Activated naive CD8-positive, alpha-beta T cell treated with anti-CD3 and anti-CD28 coated beads, Interleukin-2, amount 50 U/mL, for 24 hours (primary cell): ENCODE measurements around the gene GAP43.

Source experiments
- ATAC-seq: fragments of 150-1000 bp; cut with Tn5 transposase; one replicate; pipeline ENCODE4 v1.10.0; 2021
- DNase-seq: peaks from one replicate; pipeline ENCODE4 v3.0.0; 2021
- H3K27ac Mint-ChIP-seq: one replicate; pipeline ENCODE4 v1.8.0; 2021; ENCODE audit warnings: mild to moderate bottlenecking, mixed read lengths
- H3K27me3 Mint-ChIP-seq: one replicate; pipeline ENCODE4 v1.8.0; 2021; ENCODE audit warnings: mixed read lengths
- H3K36me3 Mint-ChIP-seq: one replicate; pipeline ENCODE4 v1.8.0; 2021; ENCODE audit warnings: low read depth, mixed read lengths
- H3K4me1 Mint-ChIP-seq: one replicate; pipeline ENCODE4 v1.8.0; 2021; ENCODE audit warnings: mixed read lengths
- H3K4me3 Mint-ChIP-seq: one replicate; pipeline ENCODE4 v1.8.0; 2021; ENCODE audit warnings: mild to moderate bottlenecking, moderate library complexity, mixed read lengths
- H3K9me3 Mint-ChIP-seq: one replicate; pipeline ENCODE4 v1.8.0; 2021; ENCODE audit warnings: mixed read lengths

Gene GAP43

GRCh38 chr3:115768661-115769060 lies 145.4 kb downstream of the GAP43 start:
- ATAC-seq (no peak), DNase-seq (no peak)
- no peak overlapping the region for H3K4me3 Mint-ChIP-seq
- no peaks in the 10 kb centered on the region for H3K9me3 Mint-ChIP-seq
- H3K27me3 Mint-ChIP-seq: peaks cover 8% of the 10 kb centered on the region
- no peak overlapping the region for H3K27ac Mint-ChIP-seq
- no peaks in the 10 kb centered on the region for H3K36me3 Mint-ChIP-seq
- no peaks in the 10 kb centered on the region for H3K4me1 Mint-ChIP-seq
